Immature natural killer cell (primary cell): Measurements from ENCODE around the gene ST6GALNAC4. TPM values are rescaled to one million over a fixed set of nuclear protein-coding genes. Genes with fewer than 3 reads are reported as not detected.
A peak's percentile ranks its signal among the peaks of the same experiment; 100 is the strongest.

Experiments used
- DNase-seq, 3 donors: peaks; one replicate each; pipeline ENCODE4 v3.0.0; 2022; ENCODE audit warnings: mixed read lengths in 1 of 3
- H3K27ac Mint-ChIP-seq, 6 donors: one replicate each; pipeline ENCODE4 v1.8.0; 2020; ENCODE audit warnings: mixed read lengths in 6 of 6, mild to moderate bottlenecking in 5 of 6, inconsistent platforms in 4 of 6, moderate library complexity in 3 of 6
- H3K27me3 Mint-ChIP-seq, 3 donors: one replicate each; pipeline ENCODE4 v1.8.0; 2020 to 2021; ENCODE audit warnings: low read depth in 3 of 3, mild to moderate bottlenecking in 3 of 3, mixed read lengths in 3 of 3, moderate library complexity in 3 of 3, inconsistent platforms in 1 of 3
- H3K36me3 Mint-ChIP-seq, 3 donors: one replicate each; pipeline ENCODE4 v1.8.0; 2020; ENCODE audit warnings: mixed read lengths in 3 of 3, inconsistent platforms in 2 of 3, mild to moderate bottlenecking in 2 of 3
- H3K4me1 Mint-ChIP-seq, 2 donors: one replicate each; pipeline ENCODE4 v1.8.0; 2020; ENCODE audit warnings: inconsistent platforms in 2 of 2, mild to moderate bottlenecking in 2 of 2, mixed read lengths in 2 of 2, moderate library complexity in 1 of 2
- H3K4me3 Mint-ChIP-seq, 5 donors: one replicate each; pipeline ENCODE4 v1.8.0; 2020; ENCODE audit warnings: mild to moderate bottlenecking in 5 of 5, mixed read lengths in 5 of 5, inconsistent platforms in 3 of 5, moderate library complexity in 3 of 5
- H3K9me3 Mint-ChIP-seq, 6 donors: one replicate each; pipeline ENCODE4 v1.8.0; 2020; ENCODE audit warnings: mild to moderate bottlenecking in 6 of 6, mixed read lengths in 6 of 6, inconsistent platforms in 4 of 6, moderate library complexity in 3 of 6
- polyA plus RNA-seq, 3 donors: library from polyadenylated mRNA; unstranded; fragments of 300-500 nt; fragmentation: Illumina TruSeq; gene quantifications; one replicate each; pipeline ENCODE4 v1.2.3, GENCODE V29; 2021

The ST6GALNAC4 gene
- polyA plus RNA-seq, 3 donors from 2014 or later: 8.7 to 20.1 (median 9.1) TPM

DNA sequence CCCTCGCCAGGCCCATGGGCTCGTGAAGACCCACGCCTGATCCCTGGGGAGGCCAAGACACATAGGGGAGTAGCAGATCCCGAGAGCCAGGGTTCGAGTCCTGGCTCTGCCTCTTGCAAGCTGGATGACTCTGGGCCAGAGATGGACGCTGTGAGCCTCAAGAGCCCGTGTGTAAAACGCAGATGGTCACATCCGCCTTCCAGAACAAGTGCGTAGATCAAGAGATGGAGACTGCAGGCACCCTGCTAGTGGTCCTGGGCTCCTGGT lies 8.2 kb downstream of the ST6GALNAC4 start:
- Mint-ChIP-seq H3K4me3 (no peak overlapping the region), H3K27ac (peak overlapping the region in 3 of 6 donors; percentile 35 to 99 (median 69)), H3K4me1 (peaks cover 39 to 44% of the 10 kb centered on the region in 2 donors), H3K36me3 (peaks cover 8 to 21% (median 8%) of the 10 kb centered on the region in 3 donors), H3K9me3 (no peaks in the 10 kb centered on the region), H3K27me3 (peaks cover 15 to 25% (median 24%) of the 10 kb centered on the region in 3 donors)
- no peak for DNase-seq

DNA sequence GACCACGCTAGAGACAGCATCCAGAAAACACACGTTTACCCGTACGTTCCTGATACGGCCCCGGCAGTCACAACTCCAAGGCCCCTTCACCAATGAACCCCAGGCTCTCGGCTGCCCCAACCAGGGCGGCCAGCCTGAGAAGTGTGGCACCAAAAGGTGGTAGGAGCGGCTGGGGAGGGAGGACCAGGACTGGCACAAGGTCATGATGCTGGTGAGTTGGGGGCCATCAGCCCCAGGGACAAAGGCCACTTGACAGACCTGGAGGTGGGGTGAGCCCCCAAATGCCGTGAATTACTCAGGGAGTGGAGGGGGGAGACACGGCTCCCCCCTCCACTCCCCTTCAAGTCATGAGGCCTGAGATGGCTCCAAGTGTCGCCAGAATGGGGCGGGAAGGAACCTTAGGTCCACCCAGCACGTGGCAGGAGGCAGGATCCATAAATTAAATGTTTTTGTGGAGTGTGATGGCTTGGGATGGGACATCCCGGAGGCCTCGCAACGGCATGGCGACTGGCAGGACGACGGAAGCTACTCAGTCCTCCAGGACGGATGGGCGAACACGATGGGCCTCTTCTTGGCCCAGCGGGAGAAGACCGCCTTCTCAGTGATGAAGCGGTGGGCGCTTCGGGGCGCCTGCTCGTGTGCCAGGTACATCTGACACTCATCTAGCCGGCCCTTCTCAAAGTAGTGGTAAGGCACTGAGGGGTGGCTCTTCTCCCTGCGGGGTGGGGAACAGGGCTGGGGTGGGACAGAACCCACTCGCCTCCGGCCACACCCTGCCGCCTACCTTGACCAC lies 8.8 kb downstream of the ST6GALNAC4 start:
- H3K4me1 Mint-ChIP-seq: peaks cover 44 to 49% of the 10 kb centered on the region in 2 donors
- peak overlapping the region; percentile 99 to 100 (median 100) for H3K27ac Mint-ChIP-seq
- H3K4me3 Mint-ChIP-seq: no peak overlapping the region

DNA sequence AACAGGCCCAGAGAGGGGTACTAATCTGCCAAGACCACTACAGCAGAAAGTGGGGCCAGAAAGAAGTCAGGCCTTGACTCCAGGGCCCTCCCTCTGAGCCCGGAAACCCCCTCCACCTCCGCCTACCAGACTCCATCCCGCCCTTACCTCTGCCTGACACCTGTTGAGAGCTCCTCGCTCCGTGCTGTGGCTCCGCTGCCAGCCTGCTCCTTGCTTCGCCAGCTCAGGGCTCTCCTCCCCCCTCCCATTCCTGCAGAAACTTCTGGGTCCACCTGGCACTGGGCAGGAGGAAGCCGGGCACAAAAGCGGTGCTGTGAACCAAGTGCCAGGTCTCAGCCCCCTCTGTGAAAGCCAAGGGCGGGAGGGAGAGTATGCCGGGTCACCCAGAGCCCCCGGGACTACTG lies 11.1 kb downstream of the ST6GALNAC4 start:
- H3K27me3 Mint-ChIP-seq: peaks cover 20 to 27% (median 27%) of the 10 kb centered on the region in 3 donors
- H3K27ac Mint-ChIP-seq: peak overlapping the region; percentile 99 to 100 (median 100)
- peak overlapping the region; percentile 92 to 100 (median 94) for H3K4me3 Mint-ChIP-seq
- DNase-seq: peak; percentile 71 to 76 (median 75)
- H3K4me1 Mint-ChIP-seq: peaks cover 57 to 63% of the 10 kb centered on the region in 2 donors
- H3K36me3 Mint-ChIP-seq: peaks cover 3 to 6% (median 3%) of the 10 kb centered on the region in 3 donors
- H3K9me3 Mint-ChIP-seq: no peaks in the 10 kb centered on the region

More for the DNA sequence above, 8.8 kb downstream of the ST6GALNAC4 start:
- no peak for DNase-seq
- Mint-ChIP-seq H3K9me3 (no peaks in the 10 kb centered on the region), H3K36me3 (peaks cover 8 to 20% (median 8%) of the 10 kb centered on the region in 3 donors), H3K27me3 (peaks cover 19 to 27% (median 27%) of the 10 kb centered on the region in 3 donors)

DNA sequence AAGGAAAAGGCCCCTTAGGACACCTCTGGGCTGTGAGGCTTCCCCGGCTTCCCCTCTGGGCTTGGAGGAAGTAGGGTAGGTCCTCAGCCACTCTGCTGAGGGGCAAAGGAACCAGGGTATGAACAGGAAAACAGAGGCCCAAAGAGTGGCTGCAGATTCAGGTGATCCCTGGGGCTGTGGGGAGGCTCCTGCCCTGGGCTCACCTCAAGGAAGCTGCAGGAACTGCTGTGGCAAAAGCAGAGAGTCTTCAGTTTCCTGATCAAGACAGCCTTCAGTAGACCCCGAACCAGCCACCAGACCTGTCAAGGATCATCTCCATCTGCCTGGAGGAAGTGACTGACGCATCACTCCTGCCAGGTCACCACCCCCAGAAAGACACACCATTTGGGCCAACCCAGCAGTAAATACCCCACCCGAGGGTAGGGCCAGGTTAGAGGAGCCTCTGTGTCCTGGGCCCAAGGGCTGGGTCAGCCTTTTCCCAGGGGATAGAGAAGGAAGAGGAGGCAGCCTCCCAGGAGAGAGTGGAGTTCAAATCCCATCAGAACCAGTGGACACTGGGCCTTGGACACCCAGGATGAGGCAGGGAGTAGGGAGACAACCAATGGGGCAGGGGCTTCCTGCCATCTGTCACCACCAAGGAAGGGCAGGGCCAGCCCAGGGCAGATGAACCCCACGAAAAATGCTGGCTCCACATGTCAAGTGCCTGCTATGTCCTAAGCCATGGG lies 11.7 kb downstream of the ST6GALNAC4 start:
- peak; percentile 76 to 77 (median 76) for DNase-seq
- Mint-ChIP-seq H3K27ac (peak overlapping the region; percentile 99 to 100 (median 100)), H3K4me1 (peaks cover 57 to 62% of the 10 kb centered on the region in 2 donors), H3K4me3 (peak overlapping the region; percentile 92 to 100 (median 94)), H3K9me3 (no peaks in the 10 kb centered on the region), H3K36me3 (peaks cover 0 to 3% (median 0%) of the 10 kb centered on the region in 3 donors), H3K27me3 (peaks cover 20 to 27% (median 27%) of the 10 kb centered on the region in 3 donors)

DNA sequence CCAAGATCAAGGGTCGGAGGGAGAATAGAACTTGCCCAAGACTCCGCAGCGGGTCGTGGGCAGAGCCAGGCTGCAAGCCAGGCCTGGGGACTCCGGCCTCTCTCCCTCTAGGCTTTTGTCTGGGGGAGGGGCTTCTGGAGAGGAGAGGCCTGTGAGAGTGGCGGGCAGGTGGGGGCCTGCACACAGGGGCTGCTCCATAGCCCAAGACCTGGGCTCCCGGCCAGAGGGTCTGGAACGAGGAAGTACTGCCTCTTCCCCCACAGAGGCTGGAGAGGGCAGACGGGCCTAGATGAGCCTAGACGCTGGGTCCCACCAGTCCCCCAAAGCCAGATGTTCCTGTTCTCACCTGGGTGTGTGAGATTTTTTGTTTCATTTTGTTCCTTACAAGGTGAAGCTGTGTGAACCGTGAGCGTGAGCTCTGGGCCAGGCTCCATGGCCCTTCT lies 12.3 kb downstream of the ST6GALNAC4 start:
- peaks cover 23 to 27% (median 27%) of the 10 kb centered on the region in 3 donors for H3K27me3 Mint-ChIP-seq
- H3K36me3 Mint-ChIP-seq: peaks cover 0 to 3% (median 0%) of the 10 kb centered on the region in 3 donors
- DNase-seq: no peak
- peaks cover 62 to 63% of the 10 kb centered on the region in 2 donors for H3K4me1 Mint-ChIP-seq
- peak overlapping the region; percentile 92 to 100 (median 94) for H3K4me3 Mint-ChIP-seq
- H3K27ac Mint-ChIP-seq: peak overlapping the region; percentile 99 to 100 (median 100)
- no peaks in the 10 kb centered on the region for H3K9me3 Mint-ChIP-seq

DNA sequence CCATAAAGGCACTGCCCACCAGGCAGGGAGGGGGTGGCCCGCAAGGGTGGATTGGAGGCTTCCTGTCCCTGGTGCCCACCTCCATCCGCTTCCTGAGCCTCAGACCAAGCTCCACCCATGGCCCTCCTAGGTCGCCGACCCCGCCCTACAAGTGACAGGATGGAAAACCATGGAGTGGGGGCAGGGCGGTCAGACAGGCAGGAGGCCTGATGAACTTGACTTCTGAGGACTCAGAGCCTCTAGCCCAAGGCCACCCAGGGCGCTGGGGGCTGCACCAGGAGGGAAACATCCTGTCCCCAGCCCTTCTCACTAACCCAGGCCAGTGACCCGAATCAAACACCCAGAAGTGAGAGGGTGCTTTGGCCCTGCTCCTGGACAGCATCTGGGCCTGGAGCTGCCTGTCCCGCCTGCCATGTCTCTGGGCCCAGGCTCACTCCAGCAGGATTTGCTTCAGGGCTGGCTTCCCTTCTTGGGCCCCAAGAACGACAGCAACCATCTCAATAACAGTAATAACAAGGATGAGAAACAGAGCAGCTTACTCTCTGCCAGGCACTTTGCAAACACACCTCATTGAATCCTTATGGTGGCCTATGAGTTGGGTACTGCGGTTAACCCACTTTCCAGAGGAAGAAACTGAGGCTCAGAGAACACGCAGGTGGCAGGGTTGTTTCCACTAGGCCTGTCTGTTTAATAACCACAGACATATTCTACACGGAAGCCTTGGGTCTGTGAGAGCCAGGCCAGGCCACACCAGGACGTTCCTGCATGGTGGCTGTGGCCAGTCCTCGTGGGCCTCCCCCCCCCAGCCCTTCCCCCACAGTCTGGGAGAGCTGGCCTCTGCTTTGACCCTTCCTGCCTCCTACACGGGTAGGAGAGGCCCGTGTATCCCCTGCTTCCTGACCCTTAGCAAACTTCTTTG lies 13.0 kb downstream of the ST6GALNAC4 start:
- Mint-ChIP-seq H3K27ac (peak overlapping the region; percentile 99 to 100 (median 100)), H3K4me1 (peaks cover 62 to 63% of the 10 kb centered on the region in 2 donors), H3K4me3 (peak overlapping the region; percentile 92 to 100 (median 94)), H3K27me3 (peaks cover 23 to 27% (median 27%) of the 10 kb centered on the region in 3 donors), H3K36me3 (peaks cover 0 to 3% (median 0%) of the 10 kb centered on the region in 3 donors), H3K9me3 (no peaks in the 10 kb centered on the region)
- peak; percentile 70 to 75 (median 72) for DNase-seq

DNA sequence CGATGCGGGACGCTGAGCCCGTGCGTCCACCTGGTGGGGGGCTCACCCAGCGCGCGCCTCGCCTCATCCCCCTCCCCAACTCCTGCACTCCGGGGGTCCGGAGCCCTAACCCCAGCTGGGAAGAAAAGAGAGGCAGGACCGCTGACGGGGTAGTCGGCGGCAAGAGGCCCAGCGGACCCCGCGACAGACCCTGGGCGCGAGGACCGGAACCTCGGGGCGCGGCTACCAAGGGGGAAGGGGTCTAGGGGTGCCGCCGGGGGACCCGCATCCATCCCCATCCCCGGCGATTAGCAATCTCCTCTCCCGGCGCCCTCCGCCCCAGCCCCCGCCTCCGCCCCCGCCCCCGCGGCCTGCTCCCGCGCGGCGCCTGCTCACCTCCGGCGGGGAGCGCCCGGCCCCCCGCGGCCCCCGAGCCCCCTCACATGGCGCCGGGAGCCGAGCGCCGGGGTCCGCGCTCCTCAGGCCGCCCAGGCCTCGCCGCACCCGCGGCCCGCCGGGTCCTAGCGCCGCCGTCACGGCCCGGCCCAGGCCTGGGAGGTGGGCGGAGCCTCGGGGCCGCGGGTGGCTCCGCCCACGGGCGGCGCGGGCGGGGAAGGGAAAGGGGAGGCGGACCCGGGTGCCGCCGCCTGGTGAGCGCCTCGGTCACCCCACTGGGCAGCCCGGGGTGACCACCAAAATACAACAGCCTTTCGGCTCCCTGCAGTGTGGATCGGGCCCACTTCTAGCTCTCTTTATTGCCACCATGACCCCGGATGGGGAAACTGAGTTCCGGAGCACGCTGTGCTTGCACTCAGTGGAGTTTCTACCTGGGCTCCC lies 17.5 kb downstream of the ST6GALNAC4 start, which contains the start of gene ST6GALNAC6:
ST6GALNAC6 (minus strand) TSS at position 476 of the 816 bp plus-strand sequence. CDS start 1,622 bp downstream, outside the sequence.
- peak; percentile 72 to 75 (median 72) for DNase-seq
- peaks cover 14 to 22% (median 17%) of the 10 kb centered on the region in 3 donors for H3K36me3 Mint-ChIP-seq
- peak within 1 kb of the TSS; percentile 66 to 90 (median 88) for H3K27ac Mint-ChIP-seq
- peaks cover 64 to 66% of the 10 kb centered on the region in 2 donors for H3K4me1 Mint-ChIP-seq
- H3K4me3 Mint-ChIP-seq: peak within 1 kb of the TSS; percentile 83 to 89 (median 87)
- peaks cover 6 to 12% (median 10%) of the 10 kb centered on the region in 3 donors for H3K27me3 Mint-ChIP-seq
- no peaks in the 10 kb centered on the region for H3K9me3 Mint-ChIP-seq

DNA sequence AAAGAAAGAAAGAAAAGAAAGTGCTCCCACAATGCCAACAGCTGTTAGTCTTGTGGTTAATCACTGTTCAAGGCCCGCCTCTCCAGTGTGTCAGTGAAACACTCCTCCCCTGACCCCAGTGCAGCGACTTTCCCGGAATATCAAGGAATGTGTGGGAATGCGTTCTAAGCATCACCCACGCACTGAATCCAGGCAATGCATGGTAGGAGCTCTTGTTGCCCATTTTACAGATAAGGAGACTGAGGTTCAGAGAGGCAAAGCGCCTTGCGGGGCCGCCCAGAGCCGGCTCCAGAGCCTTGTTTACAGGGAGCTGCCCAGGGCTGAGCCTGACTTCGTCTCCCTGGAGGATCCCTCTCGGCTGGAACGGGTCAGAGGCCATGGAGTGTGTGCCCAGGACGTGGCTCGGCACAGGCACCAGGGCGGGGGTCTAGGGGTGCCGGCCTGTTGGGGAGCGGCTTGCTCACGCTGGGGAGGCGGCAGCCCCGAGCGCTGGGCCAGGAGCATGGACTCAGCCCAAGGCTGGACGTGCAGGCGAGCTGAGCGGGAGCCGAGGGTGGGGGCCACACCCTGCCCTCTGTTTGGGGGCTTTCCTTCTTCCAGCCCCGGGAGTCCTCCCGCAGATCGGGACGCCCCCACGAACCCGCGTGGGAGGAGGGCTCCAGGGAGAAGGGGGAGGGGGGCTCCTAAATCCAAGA lies 18.3 kb downstream of the ST6GALNAC4 start:
- peak overlapping the region; percentile 83 to 89 (median 87) for H3K4me3 Mint-ChIP-seq
- H3K9me3 Mint-ChIP-seq: no peaks in the 10 kb centered on the region
- DNase-seq: no peak
- peak overlapping the region; percentile 57 to 90 (median 88) for H3K27ac Mint-ChIP-seq
- H3K27me3 Mint-ChIP-seq: peaks cover 3 to 7% (median 3%) of the 10 kb centered on the region in 3 donors
- peaks cover 21 to 30% (median 24%) of the 10 kb centered on the region in 3 donors for H3K36me3 Mint-ChIP-seq
- H3K4me1 Mint-ChIP-seq: peaks cover 59 to 66% of the 10 kb centered on the region in 2 donors

DNA sequence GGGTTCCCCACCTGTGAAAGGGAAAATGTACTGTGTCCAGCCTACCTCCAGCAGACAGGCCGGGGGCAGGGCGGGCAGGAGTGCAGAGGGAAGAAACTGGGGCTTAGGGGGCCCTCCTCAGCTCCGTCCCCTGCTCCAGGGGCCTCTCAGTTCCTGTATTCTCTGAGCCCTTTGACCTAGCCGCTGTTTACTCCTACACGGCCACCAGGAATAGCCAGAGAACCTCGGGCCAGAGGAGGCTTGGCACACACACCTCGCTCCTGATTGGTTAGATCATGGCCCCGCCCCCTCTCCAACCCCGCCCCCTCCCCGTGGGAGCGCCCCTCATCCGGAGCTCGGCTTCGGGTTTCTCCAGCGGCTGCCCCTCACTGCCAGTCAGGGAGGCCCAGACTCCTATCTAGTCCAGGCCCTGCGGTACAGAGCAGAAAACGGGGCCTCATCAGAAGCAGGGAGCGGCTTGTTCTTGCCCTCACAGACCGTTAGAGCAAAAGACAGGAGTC lies 19.6 kb downstream of the ST6GALNAC4 start:
- peaks cover 0 to 2% (median 1%) of the 10 kb centered on the region in 3 donors for H3K27me3 Mint-ChIP-seq

DNA sequence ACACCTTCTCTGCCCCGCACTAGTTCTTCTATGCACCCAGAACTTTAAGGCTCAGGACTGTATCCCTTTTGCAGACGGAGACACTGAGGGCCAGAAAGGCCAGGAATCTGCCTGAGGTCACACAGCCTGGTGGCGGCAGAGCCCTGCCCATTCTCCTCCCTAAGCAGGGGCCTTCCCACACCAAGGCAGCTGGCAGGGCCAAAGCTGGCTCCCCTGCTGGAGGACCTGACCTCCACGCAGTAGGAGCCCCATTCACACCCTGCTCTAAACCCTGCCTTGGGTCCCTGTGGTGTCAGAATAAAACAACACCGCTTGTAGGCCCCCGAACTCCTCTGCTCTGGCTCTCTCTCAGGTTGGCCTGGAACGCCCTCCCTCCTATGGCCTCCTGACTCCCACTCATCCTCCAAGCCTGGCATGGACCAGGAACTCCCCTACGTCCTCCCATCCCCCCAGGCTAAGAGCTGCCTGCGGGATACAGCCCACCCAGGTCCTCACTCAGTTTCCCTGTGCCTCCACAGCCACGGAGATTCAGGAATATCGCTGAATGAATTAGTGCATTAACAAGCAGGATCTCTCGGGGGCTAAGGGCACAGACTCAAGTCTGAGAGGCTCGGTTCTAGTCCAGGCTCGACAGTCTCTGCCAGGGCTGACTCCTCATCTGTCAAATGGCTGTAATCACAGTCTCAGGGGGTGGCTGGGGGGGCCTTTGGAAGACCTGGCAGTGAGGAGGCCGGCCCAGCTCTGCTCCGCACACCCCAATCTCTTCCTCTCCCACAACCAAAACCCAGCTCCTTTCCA lies 20.2 kb downstream of the ST6GALNAC4 start:
- H3K27me3 Mint-ChIP-seq: peaks cover 0 to 2% (median 1%) of the 10 kb centered on the region in 3 donors
- peak overlapping the region in 3 of 5 donors; percentile 27 to 30 (median 30) for H3K4me3 Mint-ChIP-seq
- no peak for DNase-seq
- peaks cover 49 to 64% of the 10 kb centered on the region in 2 donors for H3K4me1 Mint-ChIP-seq
- H3K9me3 Mint-ChIP-seq: peaks cover 0 to 2% (median 0%) of the 10 kb centered on the region in 6 donors
- peaks cover 34 to 45% (median 39%) of the 10 kb centered on the region in 3 donors for H3K36me3 Mint-ChIP-seq
- H3K27ac Mint-ChIP-seq: peak overlapping the region; percentile 44 to 81 (median 60)

More for the DNA sequence above, 19.6 kb downstream of the ST6GALNAC4 start:
- Mint-ChIP-seq H3K27ac (peak overlapping the region in 5 of 6 donors; percentile 40 to 76 (median 66)), H3K4me3 (peak overlapping the region; percentile 62 to 71 (median 65)), H3K9me3 (peaks cover 0 to 2% (median 0%) of the 10 kb centered on the region in 6 donors), H3K4me1 (peaks cover 53 to 68% of the 10 kb centered on the region in 2 donors), H3K36me3 (peaks cover 34 to 43% (median 38%) of the 10 kb centered on the region in 3 donors)
- peak in 2 of 3 donors; percentile 28 to 34 for DNase-seq
